HL-60 (cell line): ENCODE measurements around the gene CPNE4.

Experiments used
- SPI1 ChIP-seq: IDR thresholded peaks from 2 replicates; pipeline ENCODE4 v1.6.1; 2012; ENCODE audit warnings: low read depth, mild to moderate bottlenecking, borderline replicate concordance
- TF ChIP-seq, protein P1 (sequence below): IDR thresholded peaks from one replicate; pipeline ENCODE4 v1.5.1; 2011; ENCODE audit warnings: low read length, control low read depth, inconsistent platforms; ENCODE audit not compliant: insufficient read depth

GRCh38 chr3:131989318-131989717, 45.5 kb downstream of the CPNE4 start:
- TF ChIP-seq, protein P1, sequence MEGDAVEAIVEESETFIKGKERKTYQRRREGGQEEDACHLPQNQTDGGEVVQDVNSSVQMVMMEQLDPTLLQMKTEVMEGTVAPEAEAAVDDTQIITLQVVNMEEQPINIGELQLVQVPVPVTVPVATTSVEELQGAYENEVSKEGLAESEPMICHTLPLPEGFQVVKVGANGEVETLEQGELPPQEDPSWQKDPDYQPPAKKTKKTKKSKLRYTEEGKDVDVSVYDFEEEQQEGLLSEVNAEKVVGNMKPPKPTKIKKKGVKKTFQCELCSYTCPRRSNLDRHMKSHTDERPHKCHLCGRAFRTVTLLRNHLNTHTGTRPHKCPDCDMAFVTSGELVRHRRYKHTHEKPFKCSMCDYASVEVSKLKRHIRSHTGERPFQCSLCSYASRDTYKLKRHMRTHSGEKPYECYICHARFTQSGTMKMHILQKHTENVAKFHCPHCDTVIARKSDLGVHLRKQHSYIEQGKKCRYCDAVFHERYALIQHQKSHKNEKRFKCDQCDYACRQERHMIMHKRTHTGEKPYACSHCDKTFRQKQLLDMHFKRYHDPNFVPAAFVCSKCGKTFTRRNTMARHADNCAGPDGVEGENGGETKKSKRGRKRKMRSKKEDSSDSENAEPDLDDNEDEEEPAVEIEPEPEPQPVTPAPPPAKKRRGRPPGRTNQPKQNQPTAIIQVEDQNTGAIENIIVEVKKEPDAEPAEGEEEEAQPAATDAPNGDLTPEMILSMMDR: no peak
- TF ChIP-seq SPI1: no peak
